Lung (tissue), 12 donors: ENCODE data around the gene IDI1. TPM values are rescaled to one million over a fixed set of nuclear protein-coding genes. Genes with fewer than 3 reads are reported as not detected.

ENCODE experiments used
- ATAC-seq: fragments of 200-7000 bp; cut with Tn5 transposase; one replicate; pipeline ENCODE4 v1.9.1; 2020; ENCODE audit warnings: moderate number of reproducible peaks; ENCODE audit not compliant: insufficient read depth, low FRiP score
- DNase-seq, 3 donors: peaks; one replicate each; pipeline ENCODE4 v3.0.0-alpha.2; 2013 to 2017
- H3K27ac ChIP-seq, 2 donors: one replicate each; pipeline ENCODE4 v1.5.1; 2013; ENCODE audit warnings: mild to moderate bottlenecking in 2 of 2, moderate library complexity in 2 of 2, control low read depth in 1 of 2, inconsistent platforms in 1 of 2, low read depth in 1 of 2, low read length in 1 of 2
- H3K27me3 ChIP-seq, 3 donors: one replicate each; pipeline ENCODE4 v1.5.1; 2013; ENCODE audit warnings: low read length in 2 of 3; ENCODE audit not compliant: control insufficient read depth in 3 of 3, insufficient read depth in 3 of 3
- H3K36me3 ChIP-seq, 4 donors: one replicate each; pipeline ENCODE4 v1.5.1; 2013; ENCODE audit warnings: low read length in 4 of 4, mild to moderate bottlenecking in 1 of 4, moderate library complexity in 1 of 4; ENCODE audit not compliant: control insufficient read depth in 4 of 4, insufficient read depth in 4 of 4
- H3K4me1 ChIP-seq, 5 donors: one replicate each; pipeline ENCODE4 v1.5.1; 2013; ENCODE audit warnings: low read length in 5 of 5, mild to moderate bottlenecking in 2 of 5, moderate library complexity in 1 of 5; ENCODE audit not compliant: control insufficient read depth in 5 of 5, insufficient read depth in 5 of 5
- H3K4me3 ChIP-seq: one replicate; pipeline ENCODE4 v1.5.1; 2013; ENCODE audit warnings: mild to moderate bottlenecking, control low read depth, moderate library complexity
- H3K9ac ChIP-seq, 2 donors: one replicate each; pipeline ENCODE4 v1.5.1; 2013; ENCODE audit warnings: low read length in 2 of 2, control low read depth in 1 of 2; ENCODE audit not compliant: insufficient read depth in 1 of 2
- H3K9me3 ChIP-seq, 4 donors: one replicate each; pipeline ENCODE4 v1.5.1; 2013; ENCODE audit warnings: low read length in 3 of 4, mild to moderate bottlenecking in 1 of 4, moderate library complexity in 1 of 4; ENCODE audit not compliant: control insufficient read depth in 4 of 4, insufficient read depth in 3 of 4
- CTCF ChIP-seq: IDR thresholded peaks from 2 replicates; pipeline ENCODE4 v1.5.1; 2012; ENCODE audit warnings: mild to moderate bottlenecking; ENCODE audit errors: control extremely low read depth, extremely low read depth
- WGBS, 2 donors: extraction: QIAGEN DNeasy Blood & Tissue Kit; methylation state at CpG; one replicate each; pipeline ENCODE4 v1.1.7; 2013; 5-methylcytosine and 5-hydroxymethylcytosine counted together
- polyA plus RNA-seq, 2 donors: library from polyadenylated mRNA; stranded (reverse); fragments of 200-250 nt; gene quantifications; one replicate each; pipeline ENCODE4 v1.2.1, GENCODE V29; 2013
- total RNA-seq, 2 donors: library from RNA; depleted of rRNA in 1 of 2; stranded (reverse); fragments of >200 nt in 1 of 2; gene quantifications; one replicate each; pipeline ENCODE4 v1.2.1, GENCODE V29; 2014 to 2021
- donor health status: control.
- donor health status: control.
- donor health status: Bipolar disorder and iron deficiency.
- donor health status: healthy.
- donor health status: DM: yes; HTN: yes; CAD: no.

IDI1 gene
- total and polyA plus RNA-seq, 4 donors: 44.4 to 173 (median 91.4) TPM

GRCh38 chr10:1054684-1055083 lies 5.8 kb upstream of the IDI1 start:
- 71 to 76% methylated on average over 6 of the region's 6 CpGs for WGBS, 2 donors
- Histone ChIP-seq H3K36me3 (peaks cover 0 to 23% (median 9%) of the 10 kb centered on the region in 4 donors), H3K27ac (no peak overlapping the region), H3K4me1 (peaks cover 6 to 35% (median 17%) of the 10 kb centered on the region in 5 donors), H3K27me3 (no peaks in the 10 kb centered on the region), H3K9me3 (no peaks in the 10 kb centered on the region), H3K9ac (no peak overlapping the region), H3K4me3 (no peak overlapping the region)
- ATAC-seq (no peak), DNase-seq (no peak)
- no peak for TF ChIP-seq CTCF

- Histone ChIP-seq H3K4me3 (no peak overlapping the region), H3K4me1 (peaks cover 8 to 37% (median 12%) of the 10 kb centered on the region in 5 donors), H3K27ac (no peak overlapping the region), H3K36me3 (peaks cover 0 to 23% (median 7%) of the 10 kb centered on the region in 4 donors), H3K9ac (no peak overlapping the region), H3K9me3 (peaks cover 0 to 2% (median 0%) of the 10 kb centered on the region in 4 donors), H3K27me3 (no peaks in the 10 kb centered on the region)
- ATAC-seq (no peak), DNase-seq (no peak)
- WGBS, 2 donors: 58 to 62% methylated on average over 4 of the region's 4 CpGs
- no peak for TF ChIP-seq CTCF
These were observed 1.6 kb upstream of the IDI1 start for GRCh38 chr10:1050554-1050953.

- H3K9me3 ChIP-seq: peaks cover 0 to 2% (median 0%) of the 10 kb centered on the region in 4 donors
- ATAC-seq: no peak
- WGBS, 2 donors: 35 to 54% methylated on average over 5 of the region's 5 CpGs
- peaks cover 0 to 23% (median 8%) of the 10 kb centered on the region in 4 donors for H3K36me3 ChIP-seq
- TF ChIP-seq CTCF: no peak
- H3K9ac ChIP-seq: peak overlapping the region in 1 of 2 donors; percentile 81
- H3K4me3 ChIP-seq: no peak overlapping the region
- DNase-seq: peak in 2 of 3 donors; percentile 25 to 29
- H3K4me1 ChIP-seq: peaks cover 6 to 33% (median 9%) of the 10 kb centered on the region in 5 donors
- H3K27me3 ChIP-seq: no peaks in the 10 kb centered on the region
- H3K27ac ChIP-seq: peak overlapping the region; percentile 98
These were observed 1.2 kb upstream of the IDI1 start for GRCh38 chr10:1050145-1050544.
